NT2/D1 (cell line): ENCODE measurements around the gene ACOT2.

Source experiments
- YY1 ChIP-seq: IDR thresholded peaks from 2 replicates; pipeline ENCODE4 v1.6.1; 2011; ENCODE audit not compliant: insufficient read length, insufficient read depth
- ZNF274 ChIP-seq: IDR thresholded peaks from 2 replicates; pipeline ENCODE4 v1.6.1; 2011; ENCODE audit warnings: mild to moderate bottlenecking, low read depth, low read length

GRCh38 chr14:73606271-73606670, 37.3 kb downstream of the ACOT2 start:
- no peak for TF ChIP-seq ZNF274
- no peak for TF ChIP-seq YY1
